KMS-11 (cell line): ENCODE data around the gene IZUMO2.

ENCODE experiments used
- H2AFZ ChIP-seq: fragments of 200-600 bp; sonication (generic); 2 replicates; pipeline ENCODE4 v1.6.1; 2016; ENCODE audit warnings: antibody characterized with exemption, mixed run types, low read depth
- H3K27ac ChIP-seq: fragments of 200-600 bp; sonication (generic); 2 replicates; pipeline ENCODE4 v1.6.1; 2016; ENCODE audit warnings: mild to moderate bottlenecking, mixed run types
- H3K27me3 ChIP-seq: fragments of 200-600 bp; sonication (generic); 2 replicates; pipeline ENCODE4 v1.6.1; 2017; ENCODE audit warnings: mild to moderate bottlenecking, low read depth, mixed run types, moderate library complexity; ENCODE audit not compliant: insufficient read depth
- H3K36me3 ChIP-seq: fragments of 200-600 bp; sonication (generic); 2 replicates; pipeline ENCODE4 v1.6.1; 2017; ENCODE audit warnings: mild to moderate bottlenecking, mixed run types; ENCODE audit not compliant: insufficient read depth
- H3K4me1 ChIP-seq: fragments of 200-600 bp; sonication (generic); 2 replicates; pipeline ENCODE4 v1.6.1; 2016; ENCODE audit warnings: mild to moderate bottlenecking, low read depth, mixed run types; ENCODE audit not compliant: poor library complexity, severe bottlenecking
- H3K4me2 ChIP-seq: fragments of 200-600 bp; sonication (generic); 2 replicates; pipeline ENCODE4 v1.7.0; 2016; ENCODE audit warnings: mild to moderate bottlenecking, mixed run types
- H3K4me3 ChIP-seq: fragments of 200-600 bp; sonication (generic); IDR thresholded peaks from 2 replicates; pipeline ENCODE4 v1.6.1; 2017; ENCODE audit warnings: low read depth, low read length, mixed read lengths; ENCODE audit not compliant: insufficient read depth
- H3K79me2 ChIP-seq: fragments of 200-600 bp; sonication (generic); 2 replicates; pipeline ENCODE4 v1.6.1; 2016; ENCODE audit warnings: low read depth, mixed run types; ENCODE audit not compliant: insufficient read depth
- H3K9ac ChIP-seq: fragments of 200-600 bp; sonication (generic); 2 replicates; pipeline ENCODE4 v1.6.1; 2016; ENCODE audit warnings: mild to moderate bottlenecking, mixed run types
- H4K20me1 ChIP-seq: fragments of 200-600 bp; sonication (generic); 2 replicates; pipeline ENCODE4 v1.6.1; 2016; ENCODE audit warnings: mild to moderate bottlenecking, mixed run types; ENCODE audit not compliant: insufficient read depth
- CTCF ChIP-seq: fragments of 200-600 bp; sonication (generic); conservative IDR thresholded peaks from 2 replicates; pipeline ENCODE4 v1.6.1; 2017; ENCODE audit warnings: low read depth, mild to moderate bottlenecking, antibody characterized with exemption, low read length, moderate library complexity, mixed read lengths

Gene IZUMO2

GRCh38 chr19:50178320-50178719 is 15.2 kb upstream of the IZUMO2 start:
- H4K20me1 ChIP-seq: no peaks in the 10 kb centered on the region
- H3K27ac ChIP-seq: no peak overlapping the region
- no peak overlapping the region for H2AFZ ChIP-seq
- H3K4me1 ChIP-seq: no peaks in the 10 kb centered on the region
- no peak overlapping the region for H3K4me2 ChIP-seq
- TF ChIP-seq CTCF: no peak
- no peaks in the 10 kb centered on the region for H3K79me2 ChIP-seq
- H3K4me3 ChIP-seq: no peak overlapping the region
- no peak overlapping the region for H3K9ac ChIP-seq
- peaks cover 22% of the 10 kb centered on the region for H3K27me3 ChIP-seq
- H3K36me3 ChIP-seq: no peaks in the 10 kb centered on the region

- no peaks in the 10 kb centered on the region for H3K36me3 ChIP-seq
- no peak overlapping the region for H3K27ac ChIP-seq
- no peaks in the 10 kb centered on the region for H3K79me2 ChIP-seq
- H4K20me1 ChIP-seq: no peaks in the 10 kb centered on the region
- H3K4me2 ChIP-seq: no peak overlapping the region
- H3K4me3 ChIP-seq: no peak overlapping the region
- H2AFZ ChIP-seq: no peak overlapping the region
- H3K4me1 ChIP-seq: no peaks in the 10 kb centered on the region
- no peak overlapping the region for H3K9ac ChIP-seq
- peaks cover 25% of the 10 kb centered on the region for H3K27me3 ChIP-seq
- TF ChIP-seq CTCF: no peak
Measured at GRCh38 chr19:50176775-50177174, 13.7 kb upstream of the IZUMO2 start.

GRCh38 chr19:50175924-50176323 is 12.8 kb upstream of the IZUMO2 start:
- no peak overlapping the region for H3K4me3 ChIP-seq
- H4K20me1 ChIP-seq: no peaks in the 10 kb centered on the region
- no peak overlapping the region for H3K4me2 ChIP-seq
- TF ChIP-seq CTCF: no peak
- H3K9ac ChIP-seq: no peak overlapping the region
- no peak overlapping the region for H2AFZ ChIP-seq
- H3K79me2 ChIP-seq: no peaks in the 10 kb centered on the region
- no peaks in the 10 kb centered on the region for H3K36me3 ChIP-seq
- H3K27ac ChIP-seq: no peak overlapping the region
- H3K4me1 ChIP-seq: no peaks in the 10 kb centered on the region
- H3K27me3 ChIP-seq: peaks cover 25% of the 10 kb centered on the region

- Histone ChIP-seq H3K27ac (no peak overlapping the region), H3K36me3 (no peaks in the 10 kb centered on the region), H3K79me2 (no peaks in the 10 kb centered on the region), H3K4me3 (no peak overlapping the region), H4K20me1 (no peaks in the 10 kb centered on the region), H3K4me2 (no peak overlapping the region), H3K27me3 (peaks cover 23% of the 10 kb centered on the region), H2AFZ (no peak overlapping the region), H3K9ac (no peak overlapping the region), H3K4me1 (no peaks in the 10 kb centered on the region)
- no peak for TF ChIP-seq CTCF
Measured at GRCh38 chr19:50174100-50174793, 11.2 kb upstream of the IZUMO2 start.
